Activated B cell treated with CpG ODN at 0.5 μM for 24 hours (primary cell): ENCODE results near the gene HPN. TPM values are rescaled to one million over a fixed set of nuclear protein-coding genes. Genes with fewer than 3 reads are reported as not detected.

Experiments
- ATAC-seq: fragments of 200-7000 bp; cut with Tn5 transposase; one replicate; pipeline ENCODE4 v1.10.0; 2021; ENCODE audit warnings: low read depth, mild to moderate bottlenecking, moderate library complexity
- CTCF ChIA-PET: fragments of 350-600 bp; sonication (Branson Sonifier 250); formaldehyde crosslinking; loops from one replicate; lab custom pipeline; 2021; ENCODE audit warnings: antibody characterized with exemption; lab: Charles Lee
- POLR2A ChIA-PET: fragments of 350-600 bp; sonication (Branson Sonifier 250); formaldehyde crosslinking; loops from one replicate; lab custom pipeline; 2021; ENCODE audit warnings: antibody characterized with exemption; lab: Charles Lee
- DNase-seq: peaks from one replicate; pipeline ENCODE4 v3.0.0; 2022
- H3K27ac Mint-ChIP-seq: one replicate; pipeline ENCODE4 v1.8.0; 2020; ENCODE audit warnings: mixed read lengths
- H3K27me3 Mint-ChIP-seq: one replicate; pipeline ENCODE4 v1.8.0; 2021; ENCODE audit warnings: mixed read lengths
- H3K36me3 Mint-ChIP-seq: one replicate; pipeline ENCODE4 v1.8.0; 2021; ENCODE audit warnings: low read depth, mixed read lengths
- H3K4me1 Mint-ChIP-seq: one replicate; pipeline ENCODE4 v1.8.0; 2021; ENCODE audit warnings: mixed read lengths
- H3K4me3 Mint-ChIP-seq: one replicate; pipeline ENCODE4 v1.8.0; 2020; ENCODE audit warnings: mild to moderate bottlenecking, mixed read lengths
- H3K9me3 Mint-ChIP-seq: one replicate; pipeline ENCODE4 v1.8.0; 2020; ENCODE audit warnings: mixed read lengths
- CTCF ChIP-seq: fragments of 200-600 bp; IDR thresholded peaks from one replicate; pipeline ENCODE4 v1.8.0; 2022; ENCODE audit warnings: antibody characterized with exemption, mild to moderate bottlenecking
- intact Hi-C: fragments of 100-400 bp; cut with micrococcal nuclease; formaldehyde crosslinking; loops from one replicate; pipeline ENCODE4 v1.15.1; 2024
- total RNA-seq: library from RNA; stranded (reverse); gene quantifications from 2 replicates; pipeline ENCODE4 v1.2.3, GENCODE V29; 2022

HPN gene
- total RNA-seq, 1 donor from 2014 or later: not detected

DNA sequence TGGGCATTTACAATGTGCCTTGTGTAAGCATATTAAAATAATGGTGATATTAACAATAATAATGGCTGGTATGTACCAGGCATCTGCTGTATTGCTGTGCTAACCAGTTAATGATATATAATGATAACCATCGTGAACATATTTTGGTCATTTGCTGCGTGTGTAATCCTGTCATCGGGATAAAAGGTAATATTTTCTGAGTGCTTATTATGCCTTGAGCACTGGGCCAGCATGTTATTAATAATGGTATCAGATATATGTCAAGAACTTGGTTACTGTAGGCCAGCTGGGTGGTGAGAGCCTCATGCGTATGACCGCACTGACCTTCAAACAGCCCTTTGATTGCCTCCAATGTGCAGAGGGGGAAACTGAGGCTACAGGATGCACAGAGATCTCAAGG lies 51.9 kb downstream of the HPN start:
- no peaks in the 10 kb centered on the region for H3K9me3 Mint-ChIP-seq
- H3K27ac Mint-ChIP-seq: no peak overlapping the region
- DNase-seq: no peak
- CTCF ChIA-PET: interaction anchor here (1.1 to 4.3 kb wide), 2 partner anchors 26 to 49 kb away, joined by 3 to 52 read pairs; no protein-coding TSS in a partner anchor
- H3K4me3 Mint-ChIP-seq: no peak overlapping the region
- no peak for TF ChIP-seq CTCF
- H3K4me1 Mint-ChIP-seq: peaks cover 18% of the 10 kb centered on the region
- POLR2A ChIA-PET: interaction anchor here (0.7 kb wide), 1 partner anchor 24 kb away, joined by 7 read pairs; no protein-coding TSS in a partner anchor
- no peak for ATAC-seq
- no peaks in the 10 kb centered on the region for H3K27me3 Mint-ChIP-seq
- H3K36me3 Mint-ChIP-seq: no peaks in the 10 kb centered on the region
- intact Hi-C loops: no loop called here

DNA sequence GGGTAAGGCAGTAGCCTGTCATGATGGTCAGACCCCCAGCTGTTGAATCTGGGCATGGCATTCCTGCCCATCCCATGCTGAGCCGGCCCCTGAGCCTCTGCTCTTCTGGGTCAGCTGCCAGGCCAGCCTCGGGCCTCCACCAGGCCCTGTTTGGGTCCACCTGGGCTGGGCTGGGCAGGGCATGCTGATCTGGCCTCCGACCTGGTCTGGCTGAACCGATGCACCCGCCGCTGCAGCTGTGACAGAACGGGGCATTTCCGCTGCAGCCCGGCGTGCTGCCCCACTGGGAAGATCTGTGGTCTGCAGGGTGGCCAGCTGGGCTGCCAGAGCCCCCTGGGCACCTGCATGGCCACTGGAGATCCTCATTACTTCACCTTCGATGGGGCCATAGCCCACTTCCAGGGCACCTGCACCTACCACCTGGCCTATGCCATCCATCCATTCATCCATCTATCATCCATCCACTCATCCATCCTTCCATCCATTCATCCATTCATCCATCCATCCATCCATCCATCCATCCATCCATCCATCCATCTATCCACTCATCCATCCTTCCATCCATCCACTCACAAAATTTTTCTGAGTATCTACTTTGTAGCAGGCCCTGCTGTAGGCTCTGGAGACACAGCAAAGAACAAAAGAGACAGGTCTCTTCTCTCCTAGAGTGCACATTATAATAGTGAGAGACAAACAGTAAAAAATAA lies 52.6 kb downstream of the HPN start:
- POLR2A ChIA-PET: interaction anchor here (0.7 kb wide), 1 partner anchor 23 kb away, joined by 7 read pairs; no protein-coding TSS in a partner anchor
- H3K27me3 Mint-ChIP-seq: no peaks in the 10 kb centered on the region
- CTCF ChIA-PET: no interaction called here
- TF ChIP-seq CTCF: no peak
- no peak overlapping the region for H3K4me3 Mint-ChIP-seq
- H3K9me3 Mint-ChIP-seq: no peaks in the 10 kb centered on the region
- no peak for ATAC-seq
- intact Hi-C loops: no loop called here
- no peak overlapping the region for H3K27ac Mint-ChIP-seq
- H3K36me3 Mint-ChIP-seq: no peaks in the 10 kb centered on the region
- DNase-seq: no peak
- peaks cover 11% of the 10 kb centered on the region for H3K4me1 Mint-ChIP-seq

GRCh38 chr19:35094656-35095055 lies 53.1 kb downstream of the HPN start:
- no peak overlapping the region for H3K4me3 Mint-ChIP-seq
- peaks cover 8% of the 10 kb centered on the region for H3K4me1 Mint-ChIP-seq
- intact Hi-C loops: no loop called here
- ChIA-PET POLR2A (no interaction called here), CTCF (no interaction called here)
- H3K27ac Mint-ChIP-seq: no peak overlapping the region
- H3K9me3 Mint-ChIP-seq: no peaks in the 10 kb centered on the region
- DNase-seq (no peak), ATAC-seq (no peak)
- H3K36me3 Mint-ChIP-seq: no peaks in the 10 kb centered on the region
- no peak for TF ChIP-seq CTCF
- H3K27me3 Mint-ChIP-seq: no peaks in the 10 kb centered on the region

- ATAC-seq (no peak), DNase-seq (no peak)
- Mint-ChIP-seq H3K4me3 (no peak overlapping the region), H3K27me3 (no peaks in the 10 kb centered on the region), H3K27ac (no peak overlapping the region), H3K36me3 (no peaks in the 10 kb centered on the region), H3K9me3 (no peaks in the 10 kb centered on the region), H3K4me1 (no peaks in the 10 kb centered on the region)
- ChIA-PET POLR2A (no interaction called here), CTCF (interaction anchor here (0.6 to 1.3 kb wide), 2 partner anchors 10 to 29 kb away, joined by 3 read pairs; no protein-coding TSS in a partner anchor)
- intact Hi-C loops: no loop called here
- TF ChIP-seq CTCF: no peak
Observed at GRCh38 chr19:35095667-35096368, 54.3 kb downstream of the HPN start.

DNA sequence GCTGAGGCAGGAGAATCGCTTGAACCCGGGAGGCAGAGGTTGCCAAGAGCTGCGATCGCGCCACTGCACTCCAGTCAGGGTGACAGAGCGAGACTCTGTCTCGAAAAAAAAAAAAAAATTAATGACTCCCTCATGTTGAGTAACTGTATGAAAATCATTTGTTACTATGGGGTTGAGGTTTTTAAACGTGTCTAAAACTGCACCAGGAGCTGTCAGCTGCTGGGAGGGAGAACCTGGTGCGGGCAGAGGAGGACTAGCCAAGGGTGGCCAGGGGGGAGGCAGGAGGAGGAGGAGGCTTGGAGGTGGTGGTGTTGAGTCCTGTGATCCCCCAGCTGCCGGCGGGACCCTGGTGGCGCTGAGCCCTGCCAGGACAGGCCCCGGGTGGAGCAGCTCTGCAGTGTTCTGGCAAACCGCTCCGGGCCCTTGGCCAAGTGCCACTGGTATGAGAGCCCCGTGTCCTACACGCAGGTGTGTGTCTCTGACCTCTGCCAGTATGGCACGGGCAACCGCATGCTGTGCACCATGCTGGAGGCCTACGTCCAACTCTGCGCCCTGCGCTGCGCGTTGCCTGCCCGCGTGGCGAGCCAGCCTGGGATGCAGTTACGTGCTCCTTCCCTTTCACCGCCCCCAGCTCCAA lies 57.0 kb downstream of the HPN start:
- no peak overlapping the region for H3K27ac Mint-ChIP-seq
- no peaks in the 10 kb centered on the region for H3K9me3 Mint-ChIP-seq
- intact Hi-C loops: no loop called here
- ChIA-PET CTCF (interaction anchor here (0.6 to 1.5 kb wide), 2 partner anchors 13 to 881 kb away, joined by 3 to 4 read pairs; no protein-coding TSS in a partner anchor), POLR2A (no interaction called here)
- no peaks in the 10 kb centered on the region for H3K27me3 Mint-ChIP-seq
- ATAC-seq (no peak), DNase-seq (no peak)
- H3K36me3 Mint-ChIP-seq: no peaks in the 10 kb centered on the region
- H3K4me3 Mint-ChIP-seq: no peak overlapping the region
- H3K4me1 Mint-ChIP-seq: no peaks in the 10 kb centered on the region
- TF ChIP-seq CTCF: no peak
